K562 (cell line): ENCODE data around the gene BMP8B. TPM values are rescaled to one million over a fixed set of nuclear protein-coding genes. Genes with fewer than 3 reads are reported as not detected.

ENCODE experiments used
- ARID2 ChIP-seq: fragments of 450-650 bp; IDR thresholded peaks from 2 replicates; pipeline ENCODE4 v1.6.1; 2017; ENCODE audit warnings: antibody characterized with exemption, mild to moderate bottlenecking
- CHD7 ChIP-seq: fragments of 200-600 bp; sonication (generic); IDR thresholded peaks from one replicate; pipeline ENCODE4 v1.6.1; 2012; ENCODE audit warnings: mild to moderate bottlenecking, low read depth, low read length, inconsistent platforms
- FOXJ2 ChIP-seq: fragments of 200-800 bp; sonication (Bioruptor generic); IDR thresholded peaks from 2 replicates; pipeline ENCODE4 v1.6.1; 2016; ENCODE audit warnings: missing genetic modification characterization, missing compliant biosample characterization
- HOMEZ ChIP-seq: fragments of 250-450 bp; sonication (Bioruptor Pico); IDR thresholded peaks from 2 replicates; pipeline ENCODE4 v1.4.0; 2020; ENCODE audit warnings: mild to moderate bottlenecking, moderate library complexity
- MTA1 ChIP-seq: fragments of 450-650 bp; IDR thresholded peaks from 2 replicates; pipeline ENCODE4 v1.6.1; 2017; ENCODE audit warnings: borderline replicate concordance
- RFX1 ChIP-seq: fragments of 450-650 bp; IDR thresholded peaks from 2 replicates; pipeline ENCODE4 v1.6.1; 2016; ENCODE audit warnings: mild to moderate bottlenecking, moderate library complexity
- SIRT6 ChIP-seq: IDR thresholded peaks from one replicate; pipeline ENCODE4 v1.6.1; 2012; ENCODE audit warnings: low read depth, mild to moderate bottlenecking, control low read depth, inconsistent platforms, low read length, moderate library complexity
- SMAD4 ChIP-seq: fragments of 250-450 bp; sonication (Bioruptor Pico); conservative IDR thresholded peaks from 2 replicates; pipeline ENCODE4 v1.8.0; 2021; ENCODE audit warnings: inconsistent platforms, mild to moderate bottlenecking, moderate library complexity
- TAF7 ChIP-seq: fragments of 450-650 bp; IDR thresholded peaks from 2 replicates; pipeline ENCODE4 v1.6.1; 2016; ENCODE audit warnings: missing genetic modification characterization, missing compliant biosample characterization
- XRCC4 ChIP-seq: IDR thresholded peaks from one replicate; pipeline ENCODE4 v1.6.1; 2011; ENCODE audit not compliant: insufficient read depth, insufficient read length; ENCODE audit errors: extremely low read depth
- ZNF431 ChIP-seq: sonication (generic); formaldehyde crosslinking; IDR thresholded peaks from 2 replicates; pipeline ENCODE4 v1.8.0; 2022; ENCODE audit warnings: mild to moderate bottlenecking, missing genetic modification reagents
- ZNF586 ChIP-seq: fragments of 450-650 bp; formaldehyde crosslinking; conservative IDR thresholded peaks from 2 replicates; pipeline ENCODE4 v1.4.0; 2020; ENCODE audit warnings: mild to moderate bottlenecking, moderate library complexity
- ZNF655 ChIP-seq: fragments of 250-450 bp; sonication (Bioruptor Pico); IDR thresholded peaks from 2 replicates; pipeline ENCODE4 v1.5.0; 2021
- ZNF780A ChIP-seq: fragments of 250-450 bp; sonication (Bioruptor Pico); IDR thresholded peaks from 2 replicates; pipeline ENCODE4 v1.5.0; 2021; ENCODE audit warnings: mild to moderate bottlenecking
- polyA plus RNA-seq, 8 experiments: library from polyadenylated mRNA; depleted of rRNA in 4 of 8; stranded (reverse) in 5 of 8; unstranded in 3 of 8; fragments of >200 nt; fragmentation: Nextera tagmentation in 2 of 8; fragmentation: Illumina TruSeq in 1 of 8; extraction: Ambion mirVana in 2 of 8; extraction: Trizol in 1 of 8; gene quantifications; 2 replicates each; pipeline versions ENCODE4 v1.2.1 to v1.2.3, GENCODE V29; 2011 to 2014; ENCODE audit warnings: inconsistent platforms in 1 of 8, missing spikeins in 1 of 8
- total RNA-seq, 7 experiments: library from RNA; depleted of rRNA in 6 of 7; stranded (reverse); fragments of >200 nt in 6 of 7; fragmentation: Illumina TruSeq in 2 of 7; extraction: Trizol in 2 of 7; gene quantifications; 2 replicates each; pipeline versions ENCODE4 v1.2.1 to v1.2.3, GENCODE V29; 2011 to 2021; ENCODE audit warnings: low replicate concordance in 1 of 7

The BMP8B gene
- total and polyA plus RNA-seq, 9 of the 15 experiments (the other 6 are each of a cell fraction or from before 2014, with no cell fraction given) = 0.03 to 0.33 (median 0.14) TPM

GRCh38 chr1:39788758-39789570 is at the start of gene BMP8B (continued):
- TF ChIP-seq CHD7 = no peak
- TF ChIP-seq RFX1 = no peak
- no peak for TF ChIP-seq ZNF655 (CRISPR knock-in tag)
- TF ChIP-seq SIRT6 = no peak
- TF ChIP-seq ZNF586 (CRISPR knock-in tag) = no peak
- no peak for TF ChIP-seq ARID2
- TF ChIP-seq ZNF431 (CRISPR knock-in tag) = peak; percentile 84; the same call in 1 of the 2 replicates
- TF ChIP-seq ZNF780A (CRISPR knock-in tag) = no peak
- no peak for TF ChIP-seq TAF7 (tag)
- no peak for TF ChIP-seq FOXJ2 (tag)
- TF ChIP-seq XRCC4 = no peak
- peak; percentile 55; the same call in 1 of the 2 replicates for TF ChIP-seq HOMEZ (CRISPR knock-in tag)
- TF ChIP-seq MTA1 = no peak
- peak; percentile 59; the same call in 1 of the 2 replicates for TF ChIP-seq SMAD4
